PC-3 (cell line): ENCODE data around the gene TTI1. TPM values are rescaled to one million over a fixed set of nuclear protein-coding genes. Genes with fewer than 3 reads are reported as not detected.

ENCODE experiments used
- ATAC-seq: fragments of 200-7000 bp; cut with Tn5 transposase; 2 replicates; pipeline ENCODE4 v1.9.1; 2020; ENCODE audit warnings: mild to moderate bottlenecking, moderate library complexity
- BruUV-seq: library from RNA; stranded (reverse); fragments of 400-500 nt; replicated peaks from 2 replicates; lab custom pipeline; 2021; lab: Mats Ljungman, UMichigan
- CTCF ChIA-PET: fragments of 300-600 bp; sonication (Branson Sonifier 250); formaldehyde crosslinking; loops from one replicate; lab custom pipeline; 2022; ENCODE audit warnings: antibody characterized with exemption; lab: Charles Lee
- POLR2A ChIA-PET: fragments of 300-600 bp; sonication (Branson Sonifier 250); formaldehyde crosslinking; loops from one replicate; lab custom pipeline; 2022; ENCODE audit warnings: antibody characterized with exemption; ENCODE audit not compliant: unreplicated experiment; lab: Charles Lee
- DNase-seq: peaks from one replicate; pipeline ENCODE4 v3.0.0-alpha.2; 2015
- H2AFZ ChIP-seq: fragments of 300-600 bp; sonication (generic); 2 replicates; pipeline ENCODE4 v1.6.0; 2016; ENCODE audit warnings: antibody characterized with exemption, low read length
- H3F3A ChIP-seq: fragments of 300-600 bp; sonication (generic); one replicate; pipeline ENCODE4 v1.6.0; 2017; ENCODE audit warnings: antibody characterized with exemption, low read length, control low read depth, mild to moderate bottlenecking; ENCODE audit not compliant: unreplicated experiment
- H3K27ac ChIP-seq: fragments of 300-600 bp; sonication (generic); 2 replicates; pipeline ENCODE4 v1.5.1; 2016; ENCODE audit warnings: mild to moderate bottlenecking, low read length
- H3K27me3 ChIP-seq: fragments of 300-600 bp; sonication (generic); 2 replicates; pipeline ENCODE4 v1.6.1; 2016; ENCODE audit warnings: low read length, mixed read lengths
- H3K36me3 ChIP-seq: fragments of 300-600 bp; sonication (generic); 2 replicates; pipeline ENCODE4 v1.6.1; 2016; ENCODE audit warnings: low read depth, mixed run types, low read length, mixed read lengths
- H3K4me1 ChIP-seq: fragments of 300-600 bp; sonication (generic); 2 replicates; pipeline ENCODE4 v1.5.1; 2016; ENCODE audit warnings: low read length; ENCODE audit not compliant: insufficient read depth
- H3K4me2 ChIP-seq: fragments of 300-600 bp; sonication (generic); 2 replicates; pipeline ENCODE4 v1.6.0; 2016; ENCODE audit warnings: low read length
- H3K4me3 ChIP-seq: fragments of 300-600 bp; sonication (generic); 2 replicates; pipeline ENCODE4 v1.5.1; 2016; ENCODE audit warnings: mild to moderate bottlenecking, low read length, mixed read lengths
- H3K79me2 ChIP-seq: fragments of 300-600 bp; sonication (generic); 2 replicates; pipeline ENCODE4 v1.6.1; 2017; ENCODE audit warnings: low read length, mixed read lengths
- H3K9ac ChIP-seq: fragments of 300-600 bp; sonication (generic); 2 replicates; pipeline ENCODE4 v1.6.0; 2016; ENCODE audit warnings: mild to moderate bottlenecking, low read length
- H3K9me2 ChIP-seq: fragments of 300-600 bp; sonication (generic); replicated peaks from 2 replicates; pipeline ENCODE4 v1.6.1; 2016; ENCODE audit warnings: mixed run types, low read length, mixed read lengths
- H3K9me3 ChIP-seq: fragments of 300-600 bp; sonication (generic); 2 replicates; pipeline ENCODE4 v1.6.1; 2016; ENCODE audit warnings: low read length, mixed read lengths
- H4K20me1 ChIP-seq: fragments of 300-600 bp; sonication (generic); 2 replicates; pipeline ENCODE4 v1.6.1; 2016; ENCODE audit warnings: low read length, mixed read lengths
- EZH2 ChIP-seq: fragments of 300-600 bp; sonication (generic); IDR thresholded peaks from one replicate; pipeline ENCODE4 v1.6.1; 2017; ENCODE audit warnings: antibody characterized with exemption, mild to moderate bottlenecking, low read length; ENCODE audit not compliant: unreplicated experiment
- EZH2phosphoT487 ChIP-seq: fragments of 300-600 bp; sonication (generic); IDR thresholded peaks from 2 replicates; pipeline ENCODE4 v1.6.1; 2018; ENCODE audit warnings: mild to moderate bottlenecking, antibody characterized with exemption, low read length, borderline replicate concordance
- intact Hi-C: fragments of 100-400 bp; cut with micrococcal nuclease; formaldehyde crosslinking; loops from 2 replicates; pipeline ENCODE4 v1.9.0; 2023
- total RNA-seq: library from RNA; depleted of rRNA; stranded (reverse); fragments of >200 nt; gene quantifications from 2 replicates; pipeline ENCODE4 v1.2.3, GENCODE V29; 2014
- TF ChIP-seq, protein P1 (sequence below): fragments of 300-600 bp; sonication (generic); conservative IDR thresholded peaks from 2 replicates; pipeline ENCODE4 v1.5.1; 2017; ENCODE audit warnings: antibody characterized with exemption, low read depth, mild to moderate bottlenecking, low read length

Gene TTI1
- total RNA-seq, 1 experiment from 2014 or later, result 23.2 TPM

GRCh38 chr20:38065764-38066375 is 32.6 kb upstream of the TTI1 start:
- DNase-seq (no peak), ATAC-seq (no peak)
- ChIA-PET POLR2A (no interaction called here), CTCF (no interaction called here)
- TF ChIP-seq, protein P1, sequence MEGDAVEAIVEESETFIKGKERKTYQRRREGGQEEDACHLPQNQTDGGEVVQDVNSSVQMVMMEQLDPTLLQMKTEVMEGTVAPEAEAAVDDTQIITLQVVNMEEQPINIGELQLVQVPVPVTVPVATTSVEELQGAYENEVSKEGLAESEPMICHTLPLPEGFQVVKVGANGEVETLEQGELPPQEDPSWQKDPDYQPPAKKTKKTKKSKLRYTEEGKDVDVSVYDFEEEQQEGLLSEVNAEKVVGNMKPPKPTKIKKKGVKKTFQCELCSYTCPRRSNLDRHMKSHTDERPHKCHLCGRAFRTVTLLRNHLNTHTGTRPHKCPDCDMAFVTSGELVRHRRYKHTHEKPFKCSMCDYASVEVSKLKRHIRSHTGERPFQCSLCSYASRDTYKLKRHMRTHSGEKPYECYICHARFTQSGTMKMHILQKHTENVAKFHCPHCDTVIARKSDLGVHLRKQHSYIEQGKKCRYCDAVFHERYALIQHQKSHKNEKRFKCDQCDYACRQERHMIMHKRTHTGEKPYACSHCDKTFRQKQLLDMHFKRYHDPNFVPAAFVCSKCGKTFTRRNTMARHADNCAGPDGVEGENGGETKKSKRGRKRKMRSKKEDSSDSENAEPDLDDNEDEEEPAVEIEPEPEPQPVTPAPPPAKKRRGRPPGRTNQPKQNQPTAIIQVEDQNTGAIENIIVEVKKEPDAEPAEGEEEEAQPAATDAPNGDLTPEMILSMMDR, result no peak
- no peak for TF ChIP-seq EZH2
- no peak for TF ChIP-seq EZH2phosphoT487
- H3K27ac ChIP-seq, result no peak overlapping the region
- H3K36me3 ChIP-seq, result peaks cover 83% of the 10 kb centered on the region
- no peak overlapping the region for H3K4me3 ChIP-seq
- H3F3A ChIP-seq, result peaks cover 1% of the 10 kb centered on the region
- no peak overlapping the region for H3K4me2 ChIP-seq
- intact Hi-C loops, result no loop called here
- H3K27me3 ChIP-seq, result no peaks in the 10 kb centered on the region
- H3K9me2 ChIP-seq, result no peaks in the 10 kb centered on the region
- H3K9me3 ChIP-seq, result no peaks in the 10 kb centered on the region
- no TSS peak for BruUV-seq
- H3K79me2 ChIP-seq, result peaks cover 27% of the 10 kb centered on the region
- H3K4me1 ChIP-seq, result peaks cover 10% of the 10 kb centered on the region
- H3K9ac ChIP-seq, result no peak overlapping the region
- no peaks in the 10 kb centered on the region for H4K20me1 ChIP-seq
- H2AFZ ChIP-seq, result no peak overlapping the region

GRCh38 chr20:38063911-38064530 is 30.8 kb upstream of the TTI1 start:
- Histone ChIP-seq H4K20me1 (no peaks in the 10 kb centered on the region), H3K27ac (no peak overlapping the region), H3K9ac (no peak overlapping the region), H3K9me2 (no peaks in the 10 kb centered on the region), H3K79me2 (peaks cover 27% of the 10 kb centered on the region), H3F3A (peaks cover 11% of the 10 kb centered on the region), H3K4me1 (peaks cover 29% of the 10 kb centered on the region), H3K36me3 (peaks cover 82% of the 10 kb centered on the region), H3K4me2 (no peak overlapping the region), H3K27me3 (no peaks in the 10 kb centered on the region), H3K9me3 (no peaks in the 10 kb centered on the region), H3K4me3 (no peak overlapping the region), H2AFZ (no peak overlapping the region)
- DNase-seq (no peak), ATAC-seq (no peak)
- TF ChIP-seq EZH2 (no peak), EZH2phosphoT487 (no peak)
- TF ChIP-seq, protein P1, result no peak
- no TSS peak for BruUV-seq
- intact Hi-C loops, result no loop called here
- ChIA-PET CTCF (no interaction called here), POLR2A (no interaction called here)

DNA sequence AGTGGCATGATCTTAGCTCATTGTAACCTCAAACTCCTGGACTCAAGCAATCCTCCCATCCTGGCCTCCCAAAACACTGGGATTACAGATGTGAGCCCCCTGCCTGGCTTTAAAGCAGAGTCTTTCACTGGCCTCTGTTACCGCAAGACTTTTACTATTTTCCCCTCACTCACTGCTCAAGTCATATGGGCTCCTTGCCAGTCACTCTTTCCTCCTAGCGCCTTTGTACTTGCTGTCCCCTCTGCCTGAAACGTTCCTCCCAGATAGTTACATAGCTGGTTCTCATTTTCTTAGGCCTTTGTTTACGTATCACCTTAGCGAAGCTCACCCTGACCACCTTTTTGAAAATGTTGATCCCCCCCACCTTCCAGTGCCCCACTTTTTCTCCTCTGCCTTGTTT is 29.6 kb upstream of the TTI1 start:
- H3K27ac ChIP-seq, result no peak overlapping the region
- H3K9ac ChIP-seq, result no peak overlapping the region
- H3F3A ChIP-seq, result peaks cover 12% of the 10 kb centered on the region
- TF ChIP-seq EZH2, result no peak
- no peak for TF ChIP-seq EZH2phosphoT487
- TF ChIP-seq, protein P1, result no peak
- H3K36me3 ChIP-seq, result peaks cover 80% of the 10 kb centered on the region
- no peaks in the 10 kb centered on the region for H3K9me2 ChIP-seq
- peaks cover 36% of the 10 kb centered on the region for H3K79me2 ChIP-seq
- no peak overlapping the region for H3K4me2 ChIP-seq
- H3K27me3 ChIP-seq, result no peaks in the 10 kb centered on the region
- H3K4me3 ChIP-seq, result no peak overlapping the region
- no peaks in the 10 kb centered on the region for H3K9me3 ChIP-seq
- no peak for ATAC-seq
- ChIA-PET CTCF (no interaction called here), POLR2A (no interaction called here)
- no peak overlapping the region for H2AFZ ChIP-seq
- H3K4me1 ChIP-seq, result peaks cover 29% of the 10 kb centered on the region
- no peaks in the 10 kb centered on the region for H4K20me1 ChIP-seq
- BruUV-seq, result no TSS peak
- no peak for DNase-seq
- intact Hi-C loops, result no loop called here
